ENCODE data around the gene CELSR1.
A peak's percentile ranks its signal among the peaks of the same experiment; 100 is the strongest.
"Not testable (repeated sequence)": the region's sequence is repeated elsewhere in the genome, so short reads cannot be mapped to it uniquely, and the experiment has no call there.

CELSR1 gene

GRCh38 chr22:46502440-46503175, 34.8 kb downstream of the CELSR1 start:
- TF ChIP-seq CTCF (IDR thresholded peaks at IDR 0.05; ENCODE audit: unreplicated experiment in 3 of 3), result no peak
- Mint-ChIP-seq H3K9me3 (no peaks in the 10 kb centered on the region), H3K27ac (peak overlapping the region in 1 of 3 experiments; percentile 16), H3K4me3 (no peak overlapping the region), H3K4me1 (peaks cover 29% of the 10 kb centered on the region), H3K27me3 (ENCODE audit: low read depth) (peaks cover 31% of the 10 kb centered on the region), H3K36me3 (ENCODE audit: low read depth) (no peaks in the 10 kb centered on the region)

GRCh38 chr22:46501701-46502100, 35.7 kb downstream of the CELSR1 start:
- no peak for TF ChIP-seq CTCF (IDR thresholded peaks at IDR 0.05; ENCODE audit: unreplicated experiment in 3 of 3)
- Mint-ChIP-seq H3K9me3 (no peaks in the 10 kb centered on the region), H3K27me3 (ENCODE audit: low read depth) (peaks cover 30% of the 10 kb centered on the region), H3K4me1 (peaks cover 29% of the 10 kb centered on the region), H3K4me3 (no peak overlapping the region), H3K27ac (peak overlapping the region in 2 of 3 experiments; percentile 52 to 62), H3K36me3 (ENCODE audit: low read depth) (no peaks in the 10 kb centered on the region)

- not testable (repeated sequence) for H3K4me3 Mint-ChIP-seq; H3K9me3 Mint-ChIP-seq; H3K36me3 Mint-ChIP-seq (ENCODE audit: low read depth)
- Mint-ChIP-seq H3K4me1 (peaks cover 25% of the 10 kb centered on the region), H3K27ac (peak overlapping the region in 2 of 3 experiments; percentile 52 to 62), H3K27me3 (ENCODE audit: low read depth) (peaks cover 26% of the 10 kb centered on the region)
Observed at GRCh38 chr22:46501265-46501664, 36.2 kb downstream of the CELSR1 start.

GRCh38 chr22:46500201-46500600, 37.2 kb downstream of the CELSR1 start:
- Mint-ChIP-seq H3K9me3 (no peaks in the 10 kb centered on the region), H3K27me3 (ENCODE audit: low read depth) (peaks cover 24% of the 10 kb centered on the region), H3K36me3 (ENCODE audit: low read depth) (no peaks in the 10 kb centered on the region), H3K4me3 (peak overlapping the region in 1 of 3 experiments; percentile 57), H3K4me1 (peaks cover 24% of the 10 kb centered on the region), H3K27ac (peak overlapping the region; percentile 54 to 87 (median 78))
- no peak for TF ChIP-seq CTCF (IDR thresholded peaks at IDR 0.05; ENCODE audit: unreplicated experiment in 3 of 3)

GRCh38 chr22:46499805-46500189, 37.6 kb downstream of the CELSR1 start:
- H3K27ac Mint-ChIP-seq, result peak overlapping the region; percentile 54 to 87 (median 78)

GRCh38 chr22:46491946-46492345, 45.5 kb downstream of the CELSR1 start:
- Mint-ChIP-seq H3K4me3 (no peak overlapping the region), H3K9me3 (no peaks in the 10 kb centered on the region), H3K36me3 (ENCODE audit: low read depth) (no peaks in the 10 kb centered on the region), H3K27ac (no peak overlapping the region), H3K27me3 (ENCODE audit: low read depth) (no peaks in the 10 kb centered on the region), H3K4me1 (peaks cover 3% of the 10 kb centered on the region)
- no peak for TF ChIP-seq CTCF (IDR thresholded peaks at IDR 0.05; ENCODE audit: unreplicated experiment in 3 of 3)

More at GRCh38 chr22:46499805-46500189, 37.6 kb downstream of the CELSR1 start:
- no peak for TF ChIP-seq CTCF (IDR thresholded peaks at IDR 0.05; ENCODE audit: unreplicated experiment in 3 of 3)
- Mint-ChIP-seq H3K9me3 (no peaks in the 10 kb centered on the region), H3K27me3 (ENCODE audit: low read depth) (peaks cover 23% of the 10 kb centered on the region), H3K4me3 (peak overlapping the region in 2 of 3 experiments; percentile 32 to 57), H3K4me1 (peaks cover 22% of the 10 kb centered on the region), H3K36me3 (ENCODE audit: low read depth) (no peaks in the 10 kb centered on the region)
